Endothelial cell of umbilical vein (primary cell): ENCODE measurements around the gene LGI1. TPM values are rescaled to one million over a fixed set of nuclear protein-coding genes. Genes with fewer than 3 reads are reported as not detected.

Experiments used
- BruUV-seq: library from RNA; stranded (reverse); fragments of 400-500 nt; replicated peaks from 2 replicates; lab custom pipeline; 2021; lab: Mats Ljungman, UMichigan
- CTCF ChIA-PET: fragments of 300-600, 350-600 bp; sonication (Branson Sonifier 250); formaldehyde crosslinking; loops from one replicate; lab custom pipeline; 2021; ENCODE audit warnings: antibody characterized with exemption, inconsistent platforms; lab: Charles Lee
- POLR2A ChIA-PET: fragments of 300-600, 350-600 bp; sonication (Branson Sonifier 250); formaldehyde crosslinking; loops from one replicate; lab custom pipeline; 2021; ENCODE audit warnings: antibody characterized with exemption, inconsistent platforms; lab: Charles Lee
- DNase-seq: peaks from one replicate; pipeline ENCODE4 v3.0.0-alpha.2; 2011; ENCODE audit warnings: low read depth, low spot score
- FAIRE-seq: peaks from 2 replicates; lab custom pipeline; 2011; peaks lifted over from hg19 to GRCh38; lab: Jason Lieb, UNC
- H2AFZ ChIP-seq: 2 replicates; pipeline ENCODE4 v1.6.0; 2012; ENCODE audit warnings: low read depth, low read length, control low read depth, inconsistent platforms
- H3K27ac ChIP-seq: 2 replicates; pipeline ENCODE4 v1.5.1; 2011; ENCODE audit warnings: low read depth, mild to moderate bottlenecking, control low read depth, low read length, moderate library complexity; ENCODE audit not compliant: insufficient read depth
- H3K27me3 ChIP-seq, 2 experiments: 2 replicates each; pipeline versions ENCODE4 v1.6.0 to v1.6.1; 2011; ENCODE audit warnings: low read length in 2 of 2, mixed read lengths in 1 of 2; ENCODE audit not compliant: control insufficient read depth in 2 of 2, insufficient read depth in 2 of 2
- H3K36me3 ChIP-seq, 2 experiments: 2 replicates in 1 of 2; 3 replicates in 1 of 2; pipeline ENCODE4 v1.5.1; 2011; ENCODE audit warnings: low read length in 2 of 2, mild to moderate bottlenecking in 1 of 2, moderate library complexity in 1 of 2; ENCODE audit not compliant: control insufficient read depth in 2 of 2, insufficient read depth in 2 of 2; ENCODE audit errors: extremely low read depth in 1 of 2
- H3K4me1 ChIP-seq: 3 replicates; pipeline ENCODE4 v1.5.1; 2011; ENCODE audit warnings: mild to moderate bottlenecking, low read length; ENCODE audit not compliant: control insufficient read depth, insufficient read depth; ENCODE audit errors: extremely low read depth
- H3K4me2 ChIP-seq: 2 replicates; pipeline ENCODE4 v1.6.1; 2011; ENCODE audit warnings: low read length, control low read depth, mixed read lengths; ENCODE audit not compliant: insufficient read depth
- H3K4me3 ChIP-seq, 3 experiments: fragments of 200-600 bp in 1 of 3; sonication (generic), shearing (Covaris generic) in 1 of 3; replicated peaks in 1 of 3; 2 replicates each; pipeline ENCODE4 v1.5.1; 2011 to 2016; ENCODE audit warnings: control low read depth in 3 of 3, low read length in 3 of 3, mild to moderate bottlenecking in 2 of 3, inconsistent platforms in 1 of 3, low read depth in 1 of 3, moderate library complexity in 1 of 3; ENCODE audit not compliant: insufficient read depth in 1 of 3
- H3K79me2 ChIP-seq: 2 replicates; pipeline ENCODE4 v1.6.0; 2012; ENCODE audit warnings: low read length, inconsistent platforms; ENCODE audit not compliant: control insufficient read depth, insufficient read depth
- H3K9ac ChIP-seq: replicated peaks from 2 replicates; pipeline ENCODE3; 2011; ENCODE audit warnings: low read length, control low read depth; ENCODE audit not compliant: insufficient read depth; ENCODE audit errors: extremely low read depth
- H3K9me1 ChIP-seq: replicated peaks from 3 replicates; pipeline ENCODE4 v1.6.0; 2011; ENCODE audit warnings: mild to moderate bottlenecking, low read length; ENCODE audit not compliant: control insufficient read depth, insufficient read depth; ENCODE audit errors: extremely low read depth
- H3K9me3 ChIP-seq: replicated peaks from 2 replicates; pipeline ENCODE4 v1.5.1; 2012; ENCODE audit warnings: low read length, inconsistent platforms; ENCODE audit not compliant: control insufficient read depth, insufficient read depth
- H4K20me1 ChIP-seq: replicated peaks from 2 replicates; pipeline ENCODE3; 2011; ENCODE audit warnings: mild to moderate bottlenecking, low read length; ENCODE audit not compliant: control insufficient read depth, insufficient read depth; ENCODE audit errors: extremely low read depth
- CTCF ChIP-seq, 2 donors: IDR thresholded peaks; 1 replicate in 1 of 2; 2 replicates in 1 of 2; pipeline ENCODE4 v1.5.1; 2011; ENCODE audit warnings: low read length in 2 of 2, mild to moderate bottlenecking in 2 of 2, moderate library complexity in 2 of 2, control low read depth in 1 of 2, inconsistent platforms in 1 of 2, low read depth in 1 of 2; ENCODE audit not compliant: insufficient read depth in 1 of 2; ENCODE audit errors: extremely low read depth in 1 of 2
- EZH2 ChIP-seq: IDR thresholded peaks from 2 replicates; pipeline ENCODE4 v1.6.1; 2012; ENCODE audit warnings: borderline replicate concordance, low read depth, mild to moderate bottlenecking, moderate library complexity, low read length, inconsistent platforms; ENCODE audit not compliant: severe bottlenecking
- FOS ChIP-seq: IDR thresholded peaks from 2 replicates; pipeline ENCODE4 v1.6.1; 2011; ENCODE audit warnings: mild to moderate bottlenecking, low read length, moderate library complexity, borderline replicate concordance; ENCODE audit not compliant: insufficient read depth
- GATA2 ChIP-seq: IDR thresholded peaks from 2 replicates; pipeline ENCODE4 v1.7.0; 2011; ENCODE audit warnings: low read depth, mild to moderate bottlenecking, moderate library complexity, mixed read lengths, low read length; ENCODE audit not compliant: insufficient read length, insufficient read depth
- JUN ChIP-seq: IDR thresholded peaks from 2 replicates; pipeline ENCODE4 v1.6.1; 2011; ENCODE audit warnings: borderline replicate concordance, low read depth; ENCODE audit not compliant: insufficient read length, insufficient read depth
- MYC ChIP-seq: IDR thresholded peaks from one replicate; pipeline ENCODE4 v1.6.1; 2011; ENCODE audit warnings: mild to moderate bottlenecking, low read depth, low read length
- POLR2A ChIP-seq: IDR thresholded peaks from 2 replicates; pipeline ENCODE4 v1.6.1; 2012; ENCODE audit warnings: low read depth, mild to moderate bottlenecking, control low read depth, low read length
- POLR2AphosphoS5 ChIP-seq: IDR thresholded peaks from 2 replicates; pipeline ENCODE4 v1.6.1; 2012; ENCODE audit warnings: low read depth, mild to moderate bottlenecking, control low read depth, low read length, moderate library complexity; ENCODE audit not compliant: insufficient read depth
- dilution Hi-C: fragments of 300-500 bp; cut with MboI; formaldehyde crosslinking; loops from one replicate; pipeline ENCODE4 v1.15.0; 2019; ENCODE audit warnings: low sequenced_read_pairs; ENCODE audit not compliant: extremely low pct_ligation_motif_present
- intact Hi-C: fragments of 100-400 bp; cut with micrococcal nuclease; formaldehyde crosslinking; loops from one replicate; pipeline ENCODE4 v1.10.0; 2022
- polyA plus RNA-seq, 4 experiments: library from polyadenylated mRNA; depleted of rRNA in 3 of 4; stranded (reverse) in 3 of 4; unstranded in 1 of 4; fragments of >200 nt; gene quantifications; 2 replicates each; pipeline versions ENCODE4 v1.2.1 to v1.2.3, GENCODE V29; 2011 to 2012; ENCODE audit warnings: missing spikeins in 1 of 4
- total RNA-seq: library from RNA; stranded (reverse); gene quantifications from 2 replicates; pipeline ENCODE4 v1.2.3, GENCODE V29; 2021
- TF ChIP-seq, protein P1 (sequence below): IDR thresholded peaks from 2 replicates; pipeline ENCODE4 v1.6.1; 2011; ENCODE audit not compliant: insufficient read depth, insufficient read length

The LGI1 gene
- total and polyA plus RNA-seq, 2 donors (not counting 3 experiments of a cell fraction or from before 2014, with no cell fraction given), result not detected

DNA sequence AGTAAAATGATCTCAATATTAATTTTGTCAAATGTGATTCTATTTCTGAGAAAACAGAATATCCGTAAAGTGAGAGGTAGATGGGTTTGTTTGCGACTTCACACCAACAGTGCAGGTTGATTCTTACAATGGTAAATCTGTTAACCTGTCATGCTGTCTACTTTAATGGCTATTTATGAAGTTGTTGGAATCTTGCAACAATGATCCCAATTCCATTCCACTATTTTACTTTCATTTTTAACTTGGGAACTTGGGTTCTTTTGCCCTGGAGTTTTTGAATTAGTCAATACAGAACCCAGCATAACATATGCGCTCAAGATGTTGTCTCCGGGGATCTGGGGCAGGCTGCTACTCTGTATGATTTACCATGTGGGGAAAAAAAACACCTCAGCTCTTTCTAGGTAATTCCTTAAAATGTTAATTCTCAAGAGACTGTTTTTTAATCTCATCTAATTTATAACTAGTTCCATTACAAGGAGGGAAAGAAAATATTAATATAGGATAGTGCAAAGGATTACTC lies 1.2 kb downstream of the LGI1 start:
- Histone ChIP-seq H3K9me1 (no peaks in the 10 kb centered on the region), H3K27me3 (peaks cover 24 to 29% of the 10 kb centered on the region in 2 experiments), H3K4me3 (no peak overlapping the region), H3K79me2 (no peaks in the 10 kb centered on the region), H2AFZ (no peak overlapping the region), H3K4me1 (no peaks in the 10 kb centered on the region), H3K27ac (no peak overlapping the region), H4K20me1 (no peaks in the 10 kb centered on the region), H3K36me3 (no peaks in the 10 kb centered on the region), H3K9ac (no peak overlapping the region), H3K9me3 (no peaks in the 10 kb centered on the region), H3K4me2 (no peak overlapping the region)
- FAIRE-seq, result no peak
- no peak for DNase-seq
- ChIA-PET POLR2A (no interaction called here), CTCF (no interaction called here)
- TF ChIP-seq CTCF (IDR thresholded peaks at IDR 0.05; ENCODE audit: extremely low read depth in 1 of 2, insufficient read depth in 1 of 2, low read depth in 1 of 2, low read length in 2 of 2) (no peak), FOS (no peak), POLR2A (no peak), JUN (no peak), EZH2 (no peak), GATA2 (no peak), MYC (no peak), POLR2AphosphoS5 (no peak)
- TF ChIP-seq, protein P1, sequence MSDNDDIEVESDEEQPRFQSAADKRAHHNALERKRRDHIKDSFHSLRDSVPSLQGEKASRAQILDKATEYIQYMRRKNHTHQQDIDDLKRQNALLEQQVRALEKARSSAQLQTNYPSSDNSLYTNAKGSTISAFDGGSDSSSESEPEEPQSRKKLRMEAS, result no peak
- intact Hi-C loops, result no loop called here
- BruUV-seq, result no TSS peak
- dilution Hi-C loops, result no loop called here
